KOPT-K1 (cell line): ENCODE results near the gene CPED1.

Experiments
- H3K27ac ChIP-seq: fragments of 200-600 bp; sonication (generic); 2 replicates; pipeline ENCODE4 v1.5.1; 2016; ENCODE audit warnings: antibody characterized with exemption, mild to moderate bottlenecking, low read depth, low read length; ENCODE audit not compliant: poor library complexity, severe bottlenecking
- H3K36me3 ChIP-seq: fragments of 200-600 bp; sonication (generic); 2 replicates; pipeline ENCODE4 v1.5.1; 2017; ENCODE audit warnings: antibody characterized with exemption, mild to moderate bottlenecking, low read length, moderate library complexity; ENCODE audit not compliant: insufficient read depth
- H3K9me3 ChIP-seq: fragments of 200-600 bp; sonication (generic); 2 replicates; pipeline ENCODE4 v1.5.1; 2017; ENCODE audit warnings: antibody characterized with exemption, low read length, mild to moderate bottlenecking; ENCODE audit not compliant: insufficient read depth, poor library complexity, severe bottlenecking

CPED1 gene

DNA sequence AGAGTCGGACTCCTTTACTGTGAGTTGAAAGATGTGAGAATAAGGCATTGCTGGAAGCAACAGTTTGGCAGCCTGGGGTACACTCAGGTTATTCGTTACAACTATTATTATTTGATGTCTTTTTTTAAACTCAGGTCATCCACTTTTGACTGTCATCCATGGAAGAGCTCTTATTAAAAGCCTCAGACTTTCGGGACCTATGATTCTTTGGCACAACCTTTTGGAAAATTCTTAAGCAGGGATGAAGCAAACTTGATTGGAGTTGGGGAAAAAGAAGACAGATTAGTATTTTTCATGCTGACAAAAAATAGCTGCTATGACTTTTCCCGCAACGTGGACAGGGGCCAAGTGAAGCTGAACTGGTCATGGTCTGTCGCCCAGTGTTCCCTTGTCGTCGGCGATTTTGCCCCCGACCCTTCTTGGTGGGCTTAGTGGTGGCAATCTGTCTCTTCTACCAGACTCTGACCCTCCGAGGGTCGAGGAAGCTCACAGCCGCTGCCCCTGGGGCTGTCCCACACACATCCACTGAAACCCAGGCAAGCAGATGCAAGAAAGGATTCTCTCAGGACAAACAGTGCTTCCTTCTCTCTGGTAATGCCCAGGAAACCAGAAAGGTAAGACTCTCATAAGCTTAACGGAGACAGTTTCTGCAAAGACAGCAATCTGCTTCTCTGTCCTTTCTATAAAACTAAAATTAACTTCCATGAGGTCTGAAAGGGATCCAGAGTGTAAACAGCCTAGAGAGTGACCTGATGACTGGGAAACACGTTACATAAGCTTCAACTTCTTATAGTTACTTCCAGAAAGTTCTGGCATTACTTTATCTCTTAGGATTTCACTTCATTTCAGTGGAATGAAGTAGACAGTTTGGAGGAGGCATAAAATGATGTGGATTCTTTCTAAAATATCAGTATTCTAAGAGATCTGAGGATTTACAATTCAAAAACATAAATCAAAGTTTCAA lies 1.0 kb downstream of the CPED1 start:
- H3K27ac ChIP-seq, result no peak overlapping the region
- H3K36me3 ChIP-seq, result no peaks in the 10 kb centered on the region
- H3K9me3 ChIP-seq, result no peaks in the 10 kb centered on the region

DNA sequence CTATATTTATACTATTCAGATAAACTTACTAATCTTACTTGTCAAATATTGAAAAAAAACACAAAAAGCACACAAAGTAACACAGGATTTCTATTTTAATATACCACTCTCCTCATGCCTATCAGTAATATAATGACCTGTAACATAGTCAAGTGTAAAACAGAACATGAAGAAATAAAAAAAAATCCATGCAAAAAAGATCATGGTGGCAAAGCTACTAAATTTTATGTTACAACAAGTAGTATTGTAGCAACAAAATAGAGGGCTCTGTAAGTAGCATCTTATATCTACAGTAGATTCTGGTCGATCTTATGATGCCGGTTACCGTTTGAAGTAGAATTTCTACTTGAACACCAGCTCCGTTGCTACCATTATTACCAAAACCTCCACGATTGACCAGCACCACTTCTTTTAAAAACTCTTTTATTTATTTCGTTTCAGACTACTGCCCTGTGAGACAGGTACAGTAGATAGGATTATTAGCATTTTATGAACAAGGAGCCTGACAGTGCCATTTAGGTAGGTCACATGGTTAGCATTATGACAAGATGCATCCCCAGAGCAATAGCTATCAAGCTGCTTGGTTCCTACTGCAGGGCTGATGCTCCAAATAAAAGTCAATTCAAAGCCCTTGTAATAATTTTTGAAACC lies 2.1 kb downstream of the CPED1 start:
- H3K9me3 ChIP-seq, result no peaks in the 10 kb centered on the region
- H3K36me3 ChIP-seq, result no peaks in the 10 kb centered on the region
- no peak overlapping the region for H3K27ac ChIP-seq

DNA sequence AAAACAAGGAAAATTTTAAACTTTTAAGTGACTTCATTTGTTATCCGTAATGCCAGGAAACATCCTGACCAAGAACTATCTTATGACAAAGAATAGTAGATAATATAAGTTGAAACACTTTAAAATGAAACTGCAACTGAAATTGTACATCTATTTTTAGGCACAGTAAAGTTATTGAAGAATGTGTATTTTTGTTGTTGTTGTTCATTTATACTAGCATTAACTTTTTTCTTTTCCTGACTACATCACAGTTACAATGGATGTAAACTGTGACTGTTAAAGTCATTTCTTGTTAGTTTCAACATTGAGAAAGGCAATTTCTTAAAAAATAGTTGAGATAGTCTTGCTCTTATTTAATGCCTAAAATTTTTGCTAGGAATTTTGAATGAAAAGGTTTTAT lies 2.6 kb downstream of the CPED1 start:
- no peaks in the 10 kb centered on the region for H3K36me3 ChIP-seq
- H3K27ac ChIP-seq, result no peak overlapping the region
- H3K9me3 ChIP-seq, result no peaks in the 10 kb centered on the region

DNA sequence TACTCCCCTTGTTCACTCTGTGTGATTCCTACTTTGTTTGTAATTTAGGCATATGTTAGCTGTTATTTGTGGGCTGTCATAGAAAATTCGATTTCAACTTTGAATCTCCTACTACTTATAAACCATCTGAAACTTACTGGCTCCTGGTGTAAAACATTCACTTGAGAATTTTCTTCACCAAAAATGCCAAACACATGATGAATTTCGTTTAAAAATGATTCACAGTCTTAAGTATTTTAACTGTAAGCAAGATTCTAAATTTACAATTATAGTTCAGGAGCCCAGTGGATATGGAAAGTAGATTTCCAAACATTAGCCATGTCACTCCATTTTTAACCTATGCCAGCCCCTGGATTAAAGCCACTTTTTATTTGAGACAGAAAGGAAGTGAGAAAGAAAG lies 3.1 kb downstream of the CPED1 start:
- H3K27ac ChIP-seq, result no peak overlapping the region
- H3K36me3 ChIP-seq, result no peaks in the 10 kb centered on the region
- no peaks in the 10 kb centered on the region for H3K9me3 ChIP-seq

DNA sequence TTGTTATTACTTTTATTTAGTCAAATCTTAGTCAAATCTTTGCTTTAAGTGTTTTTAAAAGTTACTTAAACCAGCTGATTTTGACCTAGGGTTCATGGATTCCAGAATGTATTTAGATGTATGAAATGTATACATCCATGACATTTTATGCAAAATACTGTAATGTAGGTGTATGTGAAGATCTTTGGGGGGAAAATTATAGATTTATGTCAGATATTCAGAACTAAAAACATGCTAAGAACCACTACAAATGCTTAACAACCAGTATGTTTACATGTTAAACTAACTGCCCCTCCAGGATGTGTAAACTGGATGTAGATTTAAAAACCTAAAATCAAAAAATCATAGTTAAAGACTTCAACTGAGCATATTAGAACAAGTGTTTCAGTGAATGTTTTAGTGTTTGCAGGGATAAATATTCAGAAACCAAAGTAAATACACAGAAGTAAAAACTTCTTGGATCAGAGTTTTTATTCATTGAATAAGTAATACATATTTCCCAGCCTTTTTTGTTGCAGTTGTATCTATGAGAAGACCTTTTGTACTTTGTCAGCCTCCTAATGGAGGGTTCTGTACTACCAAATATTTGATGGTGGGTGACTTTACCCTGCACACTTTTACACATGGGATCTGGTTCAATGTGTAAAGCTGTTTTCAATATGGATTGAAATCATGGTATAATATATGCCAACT lies 3.9 kb downstream of the CPED1 start:
- H3K36me3 ChIP-seq, result no peaks in the 10 kb centered on the region
- no peak overlapping the region for H3K27ac ChIP-seq

DNA sequence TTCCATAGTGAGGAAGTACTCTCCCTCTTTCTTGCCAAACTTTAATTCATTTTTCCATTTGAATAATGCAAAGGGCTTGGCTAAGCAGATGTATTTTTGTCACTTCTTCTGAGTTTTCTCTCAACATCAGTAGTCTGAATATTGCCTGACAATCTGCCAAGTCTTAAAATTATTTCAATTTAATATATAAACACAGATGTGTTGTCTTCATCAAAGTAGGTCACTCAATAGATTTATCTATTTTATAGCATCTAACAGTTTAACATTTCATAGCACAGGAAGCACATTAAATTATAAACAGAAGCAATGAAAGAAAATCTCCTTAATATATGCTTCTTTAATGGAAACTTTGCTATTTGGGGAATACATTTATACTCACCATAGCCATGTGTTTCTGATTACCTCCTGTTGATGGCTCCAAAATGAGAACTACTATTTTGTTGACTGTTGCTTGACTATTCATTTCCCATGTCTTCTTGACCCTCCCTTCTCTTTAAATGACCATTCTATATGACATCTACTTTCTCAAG lies 4.5 kb downstream of the CPED1 start:
- Histone ChIP-seq H3K36me3 (no peaks in the 10 kb centered on the region), H3K9me3 (no peaks in the 10 kb centered on the region), H3K27ac (no peak overlapping the region)

More for the DNA sequence above, 3.9 kb downstream of the CPED1 start:
- H3K9me3 ChIP-seq, result no peaks in the 10 kb centered on the region

DNA sequence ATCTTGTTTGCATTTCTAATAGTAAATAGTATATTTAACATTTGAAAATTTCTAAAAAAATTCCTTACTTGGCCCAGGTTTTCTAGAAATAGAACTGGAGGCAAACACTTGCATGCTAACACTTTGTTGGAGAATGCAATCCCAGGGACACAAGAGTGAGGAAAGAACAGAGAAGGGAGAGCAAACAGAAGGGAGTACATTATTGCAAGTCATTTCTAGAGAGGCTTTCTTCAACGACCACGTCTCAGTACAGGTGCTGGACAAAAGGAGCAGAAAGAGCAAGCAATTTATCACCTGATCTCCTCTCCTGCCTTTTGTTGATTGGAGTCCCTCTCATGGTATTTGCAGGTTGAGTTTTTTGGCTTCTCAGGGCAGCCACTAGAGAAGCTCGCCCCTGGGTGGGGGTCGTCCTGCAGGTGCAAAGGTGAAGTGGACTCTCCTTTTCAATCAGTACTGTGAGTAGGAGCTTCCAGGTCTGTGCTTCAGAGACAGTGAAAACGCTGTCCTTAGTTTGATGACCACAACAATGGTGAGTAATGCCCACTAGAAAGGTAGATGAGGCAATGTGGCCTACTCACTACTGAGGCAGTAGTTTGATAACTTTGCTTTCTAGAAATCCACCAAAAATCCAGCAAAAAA lies 5.2 kb downstream of the CPED1 start:
- Histone ChIP-seq H3K36me3 (no peaks in the 10 kb centered on the region), H3K27ac (no peak overlapping the region), H3K9me3 (no peaks in the 10 kb centered on the region)

DNA sequence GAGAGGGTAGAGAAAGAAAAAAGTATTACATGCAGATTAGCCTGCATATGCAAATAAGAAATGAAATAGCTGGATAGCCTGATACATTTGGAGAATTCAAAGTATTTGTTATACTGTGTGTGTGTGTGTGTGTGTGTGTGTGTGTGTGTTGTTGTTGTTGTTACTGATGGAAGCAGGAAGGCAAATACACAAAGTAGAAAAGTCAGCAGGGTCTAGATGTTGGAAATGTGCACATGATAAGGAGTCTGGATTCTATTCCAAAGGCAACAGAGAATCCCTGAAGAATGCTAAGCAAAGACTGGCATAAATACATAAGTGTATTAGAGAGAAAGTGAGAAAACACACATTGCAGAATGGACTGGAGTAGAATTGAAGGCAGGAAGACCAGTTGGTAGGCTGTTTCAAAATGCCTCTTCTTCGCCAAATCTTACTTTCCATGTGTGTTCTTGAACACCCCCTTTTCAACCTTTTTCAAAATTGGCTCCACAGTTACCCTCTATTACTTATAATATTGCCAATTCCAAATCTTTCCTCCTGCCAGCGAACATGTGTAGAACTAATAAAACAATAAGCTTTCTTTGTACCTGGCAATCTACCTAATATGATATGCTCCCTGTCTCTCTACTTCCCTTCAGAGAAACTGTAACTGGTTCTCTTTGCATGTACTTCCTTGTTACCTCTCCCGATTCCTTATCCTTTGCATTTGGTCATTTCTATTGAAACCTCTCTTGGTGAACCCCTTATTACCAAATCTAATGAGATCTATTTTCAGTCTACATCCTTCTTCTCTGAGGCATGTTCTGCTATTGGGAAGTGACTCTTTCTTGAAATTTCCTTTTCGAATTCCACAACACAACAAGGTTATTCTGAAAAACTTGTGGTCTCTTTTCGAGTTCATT lies 6.2 kb downstream of the CPED1 start:
- H3K27ac ChIP-seq, result no peak overlapping the region
- no peaks in the 10 kb centered on the region for H3K9me3 ChIP-seq
- H3K36me3 ChIP-seq, result no peaks in the 10 kb centered on the region

DNA sequence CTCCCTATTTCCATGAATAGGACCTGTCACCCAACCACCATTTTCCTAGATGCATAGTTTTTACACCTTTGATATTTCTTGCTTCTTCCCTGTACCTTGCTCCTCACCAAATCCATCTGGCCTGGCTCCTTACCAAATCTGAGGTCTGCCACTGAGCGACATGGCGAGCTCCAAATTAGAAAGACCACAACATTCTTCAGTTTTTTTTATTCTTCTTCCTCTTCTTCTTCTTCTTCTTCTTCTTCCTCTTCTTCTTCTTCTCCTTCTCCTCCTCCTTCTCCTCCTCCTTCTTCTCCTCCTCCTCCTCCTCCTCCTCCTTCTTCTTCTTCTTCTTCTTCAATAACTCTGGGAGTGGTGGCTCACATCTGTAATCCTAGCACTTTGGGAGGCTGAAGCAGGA lies 7.1 kb downstream of the CPED1 start:
- Histone ChIP-seq H3K27ac (no peak overlapping the region), H3K9me3 (no peaks in the 10 kb centered on the region), H3K36me3 (no peaks in the 10 kb centered on the region)

DNA sequence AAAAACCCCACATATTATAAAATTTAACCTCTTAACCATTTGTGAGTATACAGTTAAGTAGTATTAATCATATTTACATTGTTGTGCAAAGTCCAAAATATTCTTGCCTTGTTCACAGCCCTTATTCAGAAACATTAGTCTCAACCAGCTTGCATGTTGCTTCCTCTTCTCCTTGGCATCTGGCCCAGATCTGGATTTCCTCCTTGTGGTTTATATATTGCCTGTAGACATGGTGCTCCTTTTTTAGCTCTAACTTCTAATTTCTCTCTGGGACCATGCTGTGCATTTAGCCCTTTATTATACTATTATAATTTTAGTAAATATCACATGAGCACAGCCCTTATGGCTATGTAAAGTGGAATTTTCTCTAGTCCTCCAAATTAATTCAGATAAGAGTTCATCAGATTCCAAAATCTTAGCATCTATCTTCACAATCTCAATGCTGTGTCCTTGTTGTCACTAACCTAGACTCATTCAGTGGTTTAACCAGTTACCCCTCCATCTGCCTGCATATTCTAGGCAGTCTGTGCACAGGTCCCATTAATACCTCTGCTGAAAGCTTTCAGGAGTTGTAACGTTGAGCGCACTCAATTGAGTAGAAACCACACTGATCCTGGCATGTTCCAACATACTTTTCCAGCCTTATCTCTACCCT lies 7.9 kb downstream of the CPED1 start:
- Histone ChIP-seq H3K9me3 (no peaks in the 10 kb centered on the region), H3K36me3 (no peaks in the 10 kb centered on the region), H3K27ac (no peak overlapping the region)

DNA sequence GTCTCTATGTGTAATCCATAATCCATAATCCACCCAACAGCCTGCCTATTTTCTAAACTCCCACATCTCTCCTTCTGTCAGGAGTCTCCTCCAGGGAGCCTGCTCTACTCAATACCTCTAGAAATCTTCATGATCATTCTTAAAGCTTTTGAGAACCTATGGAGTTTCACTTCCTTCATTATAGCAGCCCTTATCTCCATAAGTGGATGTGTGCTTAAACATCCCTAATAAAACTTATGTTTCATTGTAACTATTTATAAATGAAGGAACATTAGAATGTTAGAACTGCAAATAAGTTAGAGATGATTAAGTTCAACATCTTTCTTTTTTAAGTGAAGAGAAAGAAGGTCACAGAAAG lies 8.5 kb downstream of the CPED1 start:
- Histone ChIP-seq H3K27ac (no peak overlapping the region), H3K36me3 (no peaks in the 10 kb centered on the region), H3K9me3 (no peaks in the 10 kb centered on the region)

DNA sequence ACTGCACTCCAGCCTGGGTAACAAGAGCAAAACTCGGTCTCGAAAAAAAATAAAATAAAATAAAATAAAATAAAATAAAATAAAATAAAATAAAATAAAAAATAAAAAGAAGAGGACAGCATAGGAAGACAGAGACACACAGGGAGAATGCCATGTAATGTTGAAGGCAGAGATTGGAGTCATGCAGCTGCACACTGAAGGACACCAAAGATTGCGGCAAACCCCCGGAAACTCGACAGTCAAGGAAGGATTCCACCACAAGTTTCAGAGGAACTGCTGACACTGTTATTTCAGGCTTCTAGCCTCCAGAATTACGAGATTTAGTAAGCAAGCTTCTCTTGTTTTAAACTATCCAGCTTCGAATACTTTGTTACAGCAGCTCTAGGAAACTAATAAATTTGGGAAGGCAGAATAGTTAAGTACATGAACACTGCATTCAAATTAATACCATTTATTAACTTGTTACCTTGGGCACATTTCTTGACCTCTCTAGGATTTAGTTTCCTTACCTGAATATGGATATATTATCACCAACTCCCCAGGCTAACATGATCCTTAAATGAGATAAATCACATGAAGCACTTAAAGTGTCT lies 9.5 kb downstream of the CPED1 start:
- no peaks in the 10 kb centered on the region for H3K36me3 ChIP-seq
- no peaks in the 10 kb centered on the region for H3K9me3 ChIP-seq
- H3K27ac ChIP-seq, result no peak overlapping the region

DNA sequence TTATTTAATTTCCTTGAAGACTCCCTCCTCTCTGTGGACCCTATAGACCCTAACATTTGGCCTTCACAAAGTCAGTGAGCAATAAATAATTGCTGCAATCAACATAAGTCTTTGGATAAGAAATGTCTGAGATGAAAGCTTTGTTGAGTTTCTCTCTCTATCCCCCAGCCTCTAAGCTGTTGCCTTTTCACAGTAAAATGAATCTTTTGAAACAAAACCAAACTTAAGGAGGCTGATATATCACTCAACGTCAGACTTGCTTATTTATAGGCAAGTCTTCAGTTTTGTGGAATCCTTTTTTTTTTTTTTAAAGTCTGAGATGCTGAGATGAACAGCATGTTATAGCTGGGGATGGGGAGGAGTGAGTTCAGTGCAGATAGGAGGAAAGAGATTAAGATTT lies 10.0 kb downstream of the CPED1 start:
- H3K27ac ChIP-seq, result no peak overlapping the region

More for the DNA sequence above, 10.0 kb downstream of the CPED1 start:
- no peaks in the 10 kb centered on the region for H3K36me3 ChIP-seq
- H3K9me3 ChIP-seq, result no peaks in the 10 kb centered on the region
